Vein endothelial cell (primary cell): ENCODE results near the gene PRAMEF15. TPM values are rescaled to one million over a fixed set of nuclear protein-coding genes. Genes with fewer than 3 reads are reported as not detected.

Experiments used
- small RNA-seq: library from RNA; depleted of rRNA; stranded (forward); fragments of <200 nt; gene quantifications from one replicate; pipeline ENCODE3, GENCODE V24; 2012
- total RNA-seq: library from RNA; depleted of rRNA; stranded (reverse); fragments of >200 nt; gene quantifications from 2 replicates; pipeline ENCODE4 v1.2.3, GENCODE V29; 2012

PRAMEF15 gene
- not detected in 2 replicates for total RNA-seq

DNA sequence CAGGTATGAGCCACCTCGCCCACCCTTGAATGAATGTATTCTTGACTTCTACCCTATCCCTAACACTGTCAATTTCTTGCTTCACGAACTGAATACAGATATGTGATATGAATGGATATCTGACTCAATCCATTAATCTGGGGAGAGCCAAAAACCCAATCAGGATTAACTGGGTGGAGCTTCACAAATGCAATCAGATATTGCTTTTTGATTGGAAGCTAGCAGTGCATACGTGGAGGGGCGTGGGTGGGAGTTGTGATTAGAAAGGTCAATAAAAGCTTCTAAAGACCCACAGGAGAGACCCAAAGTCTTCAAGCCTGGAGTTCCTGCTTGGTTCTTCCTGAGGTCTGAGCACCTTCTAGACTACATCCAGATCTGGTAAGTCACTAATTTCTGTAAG is at the start of gene PRAMEF15:
PRAMEF15 (plus strand) TSS at position 301 of the 400 bp plus-strand sequence. CDS start 2,827 bp downstream, outside the sequence.

GRCh38 chr1:13285037-13285436 is 30.3 kb upstream of the PRAMEF15 start, which contains the start of gene PRAMEF8:
Gene PRAMEF8, minus strand, starts transcription at chr1:13285137. Its CDS starts 1,046 bp downstream, at chr1:13284091.

DNA sequence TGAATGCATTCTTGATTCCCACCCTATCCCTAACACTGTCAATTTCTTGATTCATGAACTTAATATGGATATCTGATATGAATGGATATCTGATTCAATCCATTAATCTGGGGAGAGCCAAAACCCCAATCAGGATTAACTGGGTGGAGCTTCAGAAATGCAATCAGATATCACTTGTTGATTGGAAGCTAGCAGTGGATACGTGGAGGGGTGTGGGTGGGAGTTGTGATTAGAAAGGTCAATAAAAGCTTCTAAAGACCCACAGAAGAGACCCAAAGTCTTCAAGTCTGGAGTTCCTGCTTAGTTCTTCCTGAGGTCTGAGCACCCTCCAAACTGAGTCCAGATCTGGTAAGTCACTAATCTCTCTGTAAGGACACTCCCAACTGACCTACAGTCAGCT is 12.1 kb upstream of the PRAMEF15 start, which contains the start of gene PRAMEF33:
PRAMEF33 (plus strand) TSS at position 301 of the 400 bp plus-strand sequence. CDS start 2,416 bp downstream, outside the sequence.

GRCh38 chr1:13347034-13347433 is 31.7 kb downstream of the PRAMEF15 start, which contains the start of gene PRAMEF14:
Gene PRAMEF14, minus strand, starts transcription at chr1:13347134. Its CDS starts 1,820 bp downstream, at chr1:13345314.

Small RNA genes lying within 50 kb of the gene (small RNA-seq; reads per million reads assigned to genes)
- not detected for gene RNU6-771P

Other genes starting within 250 kb of the PRAMEF15 start
- gene PRAMEF25, start 244.8 kb upstream of the PRAMEF15 start, total RNA-seq = not detected in 2 replicates
- not detected in 2 replicates for gene HNRNPCL2, start 198.7 kb upstream of the PRAMEF15 start, total RNA-seq
- gene PRAMEF26, start 159.6 kb upstream of the PRAMEF15 start, total RNA-seq = not detected in 2 replicates
- not detected in 2 replicates for gene HNRNPCL4, start 149.9 kb upstream of the PRAMEF15 start, total RNA-seq
- not detected in 2 replicates for gene PRAMEF9, start 143.7 kb upstream of the PRAMEF15 start, total RNA-seq
- not detected in 2 replicates for gene PRAMEF13, start 114.2 kb upstream of the PRAMEF15 start, total RNA-seq
- gene PRAMEF18, start 89.4 kb upstream of the PRAMEF15 start, total RNA-seq = not detected in 2 replicates
- gene PRAMEF5, start 61.4 kb upstream of the PRAMEF15 start, total RNA-seq = not detected in 2 replicates
- not detected in 2 replicates for gene PRAMEF8, start 30.4 kb upstream of the PRAMEF15 start, total RNA-seq
- not detected in 2 replicates for gene PRAMEF33, start 12.0 kb upstream of the PRAMEF15 start, total RNA-seq
- gene PRAMEF14, start 31.6 kb downstream of the PRAMEF15 start, total RNA-seq = not detected in 2 replicates
- not detected in 2 replicates for gene PRAMEF19, start 56.4 kb downstream of the PRAMEF15 start, total RNA-seq
- not detected in 2 replicates for gene PRAMEF17, start 74.1 kb downstream of the PRAMEF15 start, total RNA-seq
- not detected in 2 replicates for gene PRAMEF20, start 94.9 kb downstream of the PRAMEF15 start, total RNA-seq
- gene LRRC38, start 198.4 kb downstream of the PRAMEF15 start, total RNA-seq = not detected in 2 replicates